HG03457 (cell line): ENCODE measurements around the gene PFDN6.
"Not testable (repeated sequence)": the region's sequence is repeated elsewhere in the genome, so short reads cannot be mapped to it uniquely, and the experiment has no call there.

Experiments
- ATAC-seq: cut with Tn5 transposase; IDR thresholded peaks from one replicate; pipeline ENCODE4 v1.9.1; 2021; ENCODE audit warnings: moderate number of reproducible peaks; ENCODE audit not compliant: unreplicated experiment

The PFDN6 gene

GRCh38 chr6:33288921-33289783, at the start of gene PFDN6, which contains the start of gene WDR46:
PFDN6 (plus strand) TSS chr6:33289601; CDS start chr6:33289857, 256 bp downstream.
WDR46 (minus strand) TSS chr6:33289239; CDS start chr6:33289170, 69 bp downstream.
- ATAC-seq = peak; percentile 65

DNA sequence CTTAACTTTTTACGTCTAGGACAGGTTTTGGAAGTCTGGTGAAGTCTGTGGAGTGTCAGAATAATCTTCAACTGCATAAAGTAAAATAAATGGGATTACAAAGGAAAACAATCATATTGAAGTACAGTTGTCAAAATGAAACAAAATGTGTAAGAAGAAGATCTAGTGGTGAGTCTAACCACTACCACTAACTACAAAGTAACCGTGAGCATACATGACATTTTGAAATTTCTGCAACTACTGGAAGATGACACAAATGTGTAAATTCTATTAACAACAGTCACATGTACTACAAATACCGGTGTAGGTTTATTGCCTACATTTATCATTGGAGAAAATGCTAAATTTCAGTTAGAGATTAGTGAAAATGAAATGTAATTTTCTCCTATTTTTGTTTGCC, 47.4 kb upstream of the PFDN6 start:
- ATAC-seq = no peak

DNA sequence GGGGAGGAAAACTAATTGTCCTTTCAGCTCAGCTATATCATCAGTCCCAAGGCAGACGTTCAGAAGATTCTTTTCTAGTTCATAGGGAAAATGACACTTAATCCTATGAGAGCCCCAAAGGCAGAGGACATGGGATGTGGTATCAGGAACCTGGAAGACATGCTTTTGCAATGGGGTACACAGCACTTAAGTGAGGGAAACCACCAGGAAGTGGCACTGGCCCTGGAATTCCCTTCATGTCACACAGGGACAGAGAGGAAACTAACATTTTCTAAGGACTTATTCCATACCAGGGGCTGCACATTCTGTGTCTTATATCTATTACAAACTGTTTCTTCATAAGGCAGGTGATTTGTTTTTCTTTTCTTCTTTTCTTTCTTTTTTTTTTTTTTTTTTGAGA, 45.9 kb upstream of the PFDN6 start:
- no peak for ATAC-seq

DNA sequence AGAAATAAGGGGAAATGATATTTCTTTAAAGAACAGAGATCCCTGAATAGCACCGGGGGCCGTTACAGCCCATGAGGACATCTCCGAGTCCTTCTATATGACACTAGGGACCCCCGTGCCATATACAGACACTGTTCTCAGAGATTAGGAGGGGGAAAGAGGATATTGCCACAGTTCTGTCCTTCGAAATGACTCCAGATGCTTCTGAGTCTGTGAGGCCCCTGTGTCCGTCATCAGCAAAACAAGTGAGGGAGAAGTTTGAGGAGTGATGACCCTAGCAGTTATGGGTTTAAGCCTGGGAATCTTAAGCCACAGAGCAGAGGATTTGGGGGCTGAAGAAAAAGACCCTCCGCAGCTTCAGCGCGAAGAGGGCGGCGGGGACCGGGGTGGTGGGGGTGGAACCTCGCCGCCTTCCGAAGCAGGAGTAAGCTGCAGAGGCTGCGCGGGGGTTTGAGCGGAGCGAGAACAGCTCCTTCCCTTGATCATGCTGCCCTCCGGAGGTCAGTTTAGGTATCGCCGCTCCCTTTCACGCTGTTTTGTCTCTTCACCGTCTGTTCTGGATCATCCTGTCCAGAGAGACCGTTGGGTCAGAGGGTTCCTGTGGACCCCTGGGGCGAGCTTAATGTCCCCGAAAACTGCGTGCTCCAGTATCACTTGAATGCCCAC, 41.3 kb upstream of the PFDN6 start:
- peak; percentile 39 for ATAC-seq

DNA sequence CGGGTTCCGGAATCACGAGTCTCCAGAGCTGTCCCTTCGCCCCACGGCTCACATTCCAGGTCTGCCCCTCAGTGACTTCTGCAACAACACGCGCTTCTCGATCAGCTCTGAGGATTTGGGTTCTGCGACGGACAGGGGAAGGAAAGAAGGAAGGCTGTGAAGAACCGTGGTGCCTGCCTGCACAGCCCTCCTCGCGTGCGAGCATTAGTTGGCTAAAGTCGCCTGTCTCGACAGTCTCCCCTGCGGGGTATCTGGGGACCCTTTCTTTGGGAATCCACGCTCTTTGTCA, 40.8 kb upstream of the PFDN6 start:
- no peak for ATAC-seq

DNA sequence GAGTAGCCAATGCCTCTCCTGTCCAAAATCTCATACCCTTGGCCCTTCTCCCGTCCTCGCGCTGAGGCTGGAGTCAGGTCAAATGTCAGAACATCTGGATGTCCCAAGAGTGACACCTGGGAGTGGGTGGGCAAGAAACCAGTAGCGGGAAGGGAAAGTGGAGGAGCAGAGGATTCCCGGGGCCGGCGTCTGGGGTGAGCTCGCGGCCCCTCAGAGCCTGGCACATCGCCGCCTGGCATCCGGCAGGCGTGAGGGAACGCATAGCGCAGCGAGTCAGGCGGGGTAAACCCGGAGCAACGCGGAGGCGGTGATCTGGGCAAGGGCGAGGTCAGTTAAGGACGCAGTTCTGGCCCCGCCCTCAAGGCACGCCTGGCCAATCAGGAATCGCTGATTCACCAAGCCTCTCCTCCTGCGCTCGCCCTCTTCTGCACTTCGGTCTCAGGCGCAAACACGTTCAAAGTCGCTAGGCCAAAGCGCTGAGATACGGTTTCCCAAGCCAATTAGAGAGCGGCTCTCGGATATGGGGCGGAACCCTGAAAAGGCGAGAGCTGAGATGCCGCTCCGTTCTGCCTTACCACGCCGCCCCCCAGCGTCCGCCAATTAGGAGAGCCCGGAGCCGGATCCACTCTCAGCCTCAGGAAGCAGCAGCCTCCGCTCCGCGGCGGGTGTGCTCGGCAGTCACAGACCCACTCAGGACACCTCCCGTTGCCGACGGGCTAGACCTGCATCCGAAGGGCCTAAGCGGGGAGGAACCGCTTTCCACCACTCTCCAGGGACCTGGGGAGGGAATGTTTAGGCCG, 40.3 kb upstream of the PFDN6 start:
- peak; percentile 77 for ATAC-seq

DNA sequence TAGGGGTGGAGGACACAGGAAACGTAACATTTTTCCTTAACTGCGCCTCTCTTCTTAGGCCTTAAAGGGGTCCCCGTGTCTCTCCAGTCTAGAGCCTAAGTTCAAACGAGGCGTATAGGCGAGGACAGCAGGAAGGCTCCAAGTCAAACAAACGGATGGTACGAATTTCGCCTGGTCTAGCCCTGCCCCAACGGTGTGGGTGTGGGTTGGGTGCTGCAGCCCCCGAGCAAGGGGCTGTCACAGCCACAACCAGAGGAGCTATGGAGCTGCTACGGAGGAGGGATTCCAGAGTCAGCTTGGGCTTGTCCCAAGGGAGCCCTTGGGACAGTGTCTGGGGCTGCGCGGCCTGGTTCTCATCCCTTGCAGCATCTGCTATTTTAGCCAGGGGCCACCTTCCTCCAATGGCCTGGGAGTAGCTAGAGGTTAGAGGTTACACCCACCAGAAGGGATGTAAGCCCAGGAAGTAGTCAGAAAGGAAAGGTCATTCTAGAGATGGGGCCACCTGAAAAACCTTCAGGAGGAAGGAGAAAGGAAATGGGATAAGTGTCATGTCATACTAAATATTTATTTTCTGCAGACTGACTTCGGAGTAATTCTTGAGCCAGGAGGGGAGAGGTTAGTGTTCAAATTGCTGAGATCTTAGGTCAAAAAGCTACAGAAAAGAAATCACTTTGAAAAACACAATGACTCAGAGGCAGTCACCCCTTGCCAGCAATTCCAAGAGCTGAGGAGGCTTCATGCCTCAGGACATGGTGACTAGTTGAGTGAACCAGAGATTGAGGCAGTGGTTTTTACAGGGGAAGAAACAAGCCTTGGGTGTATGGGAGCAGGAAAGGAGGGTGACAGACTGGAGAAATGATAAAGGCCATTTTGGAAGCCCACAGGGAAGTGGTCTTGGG, 39.4 kb upstream of the PFDN6 start:
- ATAC-seq = no peak

- no peak for ATAC-seq
These were observed 38.7 kb upstream of the PFDN6 start for GRCh38 chr6:33250731-33251130.

- no peak for ATAC-seq
These were observed 37.9 kb upstream of the PFDN6 start for GRCh38 chr6:33251395-33252012.

DNA sequence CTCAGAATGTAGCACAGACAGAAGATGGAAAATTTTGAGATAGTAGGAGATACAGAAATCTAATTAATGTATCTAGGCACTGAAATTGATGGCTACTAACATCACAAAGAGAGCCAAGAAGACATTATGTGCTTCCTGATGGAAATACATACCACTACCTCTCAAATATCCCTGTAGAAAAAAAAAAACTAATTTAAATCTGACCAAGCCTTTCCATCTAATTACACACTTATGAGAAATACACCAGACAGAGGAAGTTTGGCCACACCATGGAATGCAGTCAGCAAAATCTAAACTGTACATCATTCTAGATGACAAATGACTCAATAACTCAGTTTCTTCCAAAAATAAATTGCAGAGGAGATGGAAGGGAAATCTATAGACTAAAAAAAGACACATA, 36.6 kb upstream of the PFDN6 start:
- no peak for ATAC-seq

- no peak for ATAC-seq
These were observed 34.8 kb upstream of the PFDN6 start for GRCh38 chr6:33254591-33254990.

DNA sequence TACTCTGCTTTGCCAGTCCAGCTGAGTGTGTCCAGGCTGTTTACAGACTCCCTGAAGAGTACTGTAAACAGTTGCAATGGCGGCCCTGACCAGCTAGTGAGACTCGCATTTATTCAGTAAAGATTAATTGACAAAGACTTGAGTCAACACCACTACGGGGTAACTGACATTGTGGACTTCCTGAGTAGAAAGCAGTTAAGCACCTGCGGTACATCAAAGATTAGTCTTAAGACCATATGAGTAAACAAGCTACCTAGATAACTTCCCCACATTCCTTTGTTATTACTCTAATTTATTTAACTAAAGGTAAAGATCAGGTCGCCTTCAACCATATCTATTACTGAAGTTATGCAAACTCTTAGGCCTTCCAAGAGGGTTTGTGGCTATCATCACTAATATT, 30.4 kb upstream of the PFDN6 start:
- no peak for ATAC-seq

DNA sequence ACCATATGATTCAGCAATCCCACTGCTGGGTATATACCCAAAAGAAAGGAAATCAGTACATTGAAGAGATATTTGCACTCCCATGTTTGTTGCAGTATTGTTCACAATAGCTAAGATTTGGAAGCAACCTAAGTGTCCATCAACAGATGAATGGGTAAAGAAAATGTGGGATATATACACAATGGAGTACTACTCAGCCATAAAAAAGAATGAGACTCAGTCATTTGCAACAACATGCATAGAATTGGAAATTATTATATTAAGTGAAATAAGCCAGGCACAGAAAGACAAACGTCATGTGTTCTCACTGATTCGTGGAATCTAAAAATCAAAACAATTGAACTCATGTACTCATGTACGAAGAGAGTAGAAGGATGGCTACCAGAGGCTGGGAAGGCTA, 26.9 kb upstream of the PFDN6 start:
- ATAC-seq = not testable (repeated sequence)

- no peak for ATAC-seq
These were observed 25.4 kb upstream of the PFDN6 start for GRCh38 chr6:33264015-33264414.

- peak; percentile 1 for ATAC-seq
These were observed 18.3 kb upstream of the PFDN6 start for GRCh38 chr6:33271117-33271467.

DNA sequence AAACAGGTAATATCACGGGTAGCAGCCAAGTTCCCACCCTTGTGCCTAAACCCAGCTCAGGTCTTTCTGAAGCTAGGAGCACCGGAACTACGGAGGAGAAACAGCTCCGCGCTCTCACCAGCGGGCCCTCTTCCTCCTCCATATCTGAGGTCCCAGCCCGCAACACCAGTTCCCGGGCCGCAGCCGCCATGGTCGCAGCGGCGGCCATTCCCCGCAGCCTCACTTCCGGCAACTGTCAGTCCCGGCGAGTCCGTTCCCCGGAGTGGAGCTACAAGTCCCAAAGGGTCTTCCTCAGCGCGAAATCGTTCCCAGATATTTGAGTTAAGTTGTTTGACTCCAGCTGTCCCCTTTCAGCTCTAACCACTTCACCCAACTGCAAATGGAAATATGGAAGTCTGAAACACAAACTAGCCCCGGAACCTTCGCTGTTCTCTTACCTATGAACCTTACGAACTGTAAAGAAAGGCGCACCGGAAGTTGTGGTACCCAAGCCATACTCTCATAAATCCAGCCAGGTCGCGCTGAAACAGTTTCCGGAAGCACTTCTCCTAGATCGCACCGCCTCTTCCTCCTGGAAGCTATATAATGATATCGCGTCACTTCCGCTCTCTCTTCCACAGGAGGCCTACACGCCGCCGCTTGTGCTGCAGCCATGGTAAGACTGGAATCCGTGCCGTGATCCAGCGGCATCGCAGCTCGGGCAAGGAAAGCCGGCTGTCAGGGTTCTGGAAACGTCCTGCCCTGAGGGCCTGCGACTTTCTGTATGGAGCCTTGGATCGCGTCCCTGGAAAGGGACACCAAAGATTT, 17.7 kb upstream of the PFDN6 start, which contains the start of the genes RPS18 and VPS52:
Gene RPS18, plus strand, starts transcription at position 608 of the 807 bp plus-strand sequence. Its CDS starts 45 bp downstream, at position 653.
Gene VPS52, minus strand, starts transcription at position 409 of the 807 bp plus-strand sequence. Its CDS starts 201 bp downstream, at position 208.
- ATAC-seq = peak; percentile 60

DNA sequence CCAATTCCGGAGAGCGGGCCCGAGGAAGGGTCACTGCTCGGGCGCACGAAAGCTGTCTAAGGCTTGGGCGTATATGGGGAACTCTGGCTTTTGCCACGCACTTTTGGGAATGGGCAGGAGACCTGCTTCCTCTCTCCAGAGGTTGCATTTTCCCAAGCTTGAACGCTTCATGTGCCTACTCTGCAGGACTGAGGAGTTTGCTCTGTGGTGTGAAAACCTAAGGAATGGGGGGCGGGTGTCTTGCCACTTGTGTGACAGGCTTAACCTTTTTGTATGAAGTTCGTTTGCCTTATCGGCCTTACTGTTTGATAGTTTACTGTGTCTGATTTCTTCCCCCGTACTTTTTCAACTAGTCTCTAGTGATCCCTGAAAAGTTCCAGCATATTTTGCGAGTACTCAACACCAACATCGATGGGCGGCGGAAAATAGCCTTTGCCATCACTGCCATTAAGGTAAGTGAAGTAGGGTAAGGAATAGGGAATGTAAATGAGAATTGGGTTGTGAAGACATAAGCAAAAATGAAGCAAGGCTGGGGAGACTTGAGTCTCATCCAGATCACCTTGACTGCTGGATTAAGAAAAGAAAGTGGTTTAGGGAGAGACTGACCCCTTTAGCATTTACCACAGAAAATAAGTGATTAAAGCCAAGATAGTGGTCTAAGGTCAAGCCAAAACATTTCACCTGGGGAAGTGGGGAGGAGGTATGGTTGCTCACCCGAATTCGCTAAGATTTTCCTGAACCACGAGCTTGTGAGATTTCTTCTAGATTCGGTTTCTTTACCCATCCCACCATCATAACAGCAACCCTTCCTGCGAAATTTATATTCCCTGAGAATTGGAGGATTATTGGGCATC, 16.9 kb upstream of the PFDN6 start:
- peak; percentile 1 for ATAC-seq
